Activated CD8-positive, alpha-beta memory T cell treated with anti-CD3 and anti-CD28 coated beads for 1 hour (primary cell): ENCODE measurements around the gene USP6.
"Not testable (repeated sequence)": the region's sequence is repeated elsewhere in the genome, so short reads cannot be mapped to it uniquely, and the experiment has no call there.

Experiments
- DNase-seq, 2 donors: peaks; one replicate each; pipeline ENCODE4 v3.0.0-alpha.2; 2020; ENCODE audit warnings: low read depth in 1 of 2; ENCODE audit errors: extremely low read depth in 1 of 2

USP6 gene

GRCh38 chr17:5121186-5121841 lies 5.5 kb downstream of the USP6 start:
- no peak for DNase-seq

- DNase-seq, result not testable (repeated sequence)
These were observed 6.2 kb downstream of the USP6 start for GRCh38 chr17:5122056-5122455.

- DNase-seq, result no peak
These were observed 6.9 kb downstream of the USP6 start for GRCh38 chr17:5122586-5123342.

- no peak for DNase-seq
These were observed 7.7 kb downstream of the USP6 start for GRCh38 chr17:5123343-5124124.

GRCh38 chr17:5124125-5124760 lies 8.4 kb downstream of the USP6 start:
- not testable (repeated sequence) for DNase-seq

- not testable (repeated sequence) for DNase-seq
These were observed 9.1 kb downstream of the USP6 start for GRCh38 chr17:5124896-5125295.

GRCh38 chr17:5126719-5127488 lies 11.1 kb downstream of the USP6 start:
- DNase-seq, result no peak

GRCh38 chr17:5127910-5128309 lies 12.1 kb downstream of the USP6 start:
- no peak for DNase-seq

GRCh38 chr17:5128387-5128786 lies 12.6 kb downstream of the USP6 start:
- DNase-seq, result not testable (repeated sequence)

- no peak for DNase-seq
These were observed 13.2 kb downstream of the USP6 start for GRCh38 chr17:5128905-5129535.

GRCh38 chr17:5129770-5130169 lies 13.9 kb downstream of the USP6 start:
- DNase-seq, result not testable (repeated sequence)

- not testable (repeated sequence) for DNase-seq
These were observed 14.4 kb downstream of the USP6 start for GRCh38 chr17:5130261-5130660.

- DNase-seq, result not testable (repeated sequence)
These were observed 14.9 kb downstream of the USP6 start for GRCh38 chr17:5130687-5131086.

- DNase-seq, result no peak
These were observed 15.4 kb downstream of the USP6 start for GRCh38 chr17:5131146-5131715.

- not testable (repeated sequence) for DNase-seq
These were observed 16.1 kb downstream of the USP6 start for GRCh38 chr17:5131799-5132502.

- not testable (repeated sequence) for DNase-seq
These were observed 16.8 kb downstream of the USP6 start for GRCh38 chr17:5132503-5133225.

- DNase-seq, result no peak
These were observed 17.5 kb downstream of the USP6 start for GRCh38 chr17:5133311-5133710.

GRCh38 chr17:5133961-5134360 lies 18.1 kb downstream of the USP6 start:
- DNase-seq, result not testable (repeated sequence)
